OCI-M1 (cell line): ENCODE measurements around the gene EIF5.

Experiments used
- DNase-seq: peaks from one replicate; lab custom pipeline; 2025; lab: John Stamatoyannopoulos, UW

Gene EIF5

GRCh38 chr14:103333754-103334643 lies at the start of gene EIF5:
Gene EIF5 (plus strand): TSS chr14:103334237. CDS start chr14:103335861, 1,624 bp downstream.
- peak; percentile 96 for DNase-seq

GRCh38 chr14:103284574-103285467 lies 49.2 kb upstream of the EIF5 start:
- no peak for DNase-seq

- DNase-seq: no peak
These were observed 47.6 kb upstream of the EIF5 start for GRCh38 chr14:103286460-103286859.

- DNase-seq: no peak
These were observed 46.8 kb upstream of the EIF5 start for GRCh38 chr14:103286968-103287850.

GRCh38 chr14:103288076-103288766 lies 45.8 kb upstream of the EIF5 start:
- DNase-seq: no peak

GRCh38 chr14:103290056-103290455 lies 44.0 kb upstream of the EIF5 start:
- no peak for DNase-seq

GRCh38 chr14:103290494-103290893 lies 43.5 kb upstream of the EIF5 start:
- no peak for DNase-seq

GRCh38 chr14:103290961-103291360 lies 43.1 kb upstream of the EIF5 start:
- no peak for DNase-seq

GRCh38 chr14:103292426-103293374 lies 41.3 kb upstream of the EIF5 start:
- peak; percentile 80 for DNase-seq

GRCh38 chr14:103293465-103293864 lies 40.6 kb upstream of the EIF5 start:
- no peak for DNase-seq

GRCh38 chr14:103294091-103294490 lies 39.9 kb upstream of the EIF5 start:
- no peak for DNase-seq

- no peak for DNase-seq
These were observed 38.0 kb upstream of the EIF5 start for GRCh38 chr14:103296007-103296406.

- DNase-seq: no peak
These were observed 37.0 kb upstream of the EIF5 start for GRCh38 chr14:103296987-103297386.

GRCh38 chr14:103298620-103299019 lies 35.4 kb upstream of the EIF5 start:
- DNase-seq: peak; percentile 24

- no peak for DNase-seq
These were observed 32.3 kb upstream of the EIF5 start for GRCh38 chr14:103301512-103302354.

- DNase-seq: peak; percentile 34
These were observed 31.1 kb upstream of the EIF5 start for GRCh38 chr14:103302966-103303365.

GRCh38 chr14:103304706-103305105 lies 29.3 kb upstream of the EIF5 start:
- DNase-seq: no peak

- no peak for DNase-seq
These were observed 25.1 kb upstream of the EIF5 start for GRCh38 chr14:103308717-103309616.
